SK-N-MC (cell line): ENCODE data around the gene FBLN7.

Source experiments
- DNase-seq: peaks from one replicate; pipeline ENCODE4 v3.0.0-alpha.2; 2011; ENCODE audit warnings: low read depth, low spot score
- H3K27ac ChIP-seq: fragments of 200-600 bp; sonication (generic); 2 replicates; pipeline ENCODE4 v1.5.1; 2016; ENCODE audit warnings: mixed run types
- H3K36me3 ChIP-seq: fragments of 200-600 bp; sonication (generic); 2 replicates; pipeline ENCODE4 v1.6.1; 2017; ENCODE audit warnings: antibody characterized with exemption, low read length, mixed read lengths; ENCODE audit not compliant: insufficient read depth
- H3K4me3 ChIP-seq: fragments of 200-600 bp; sonication (generic); 2 replicates; pipeline ENCODE4 v1.5.1; 2016
- H3K9ac ChIP-seq: fragments of 200-600 bp; sonication (generic); 2 replicates; pipeline ENCODE4 v1.8.0; 2017; ENCODE audit warnings: mixed run types, mixed read lengths; ENCODE audit not compliant: insufficient read length
- H3K9me3 ChIP-seq: fragments of 200-600 bp; sonication (generic); 2 replicates; pipeline ENCODE4 v1.6.1; 2017; ENCODE audit warnings: low read depth, mild to moderate bottlenecking, antibody characterized with exemption, low read length, moderate library complexity, mixed read lengths
- EZH2 ChIP-seq: fragments of 200-600 bp; sonication (generic); IDR thresholded peaks from one replicate; pipeline ENCODE4 v1.6.1; 2017; ENCODE audit warnings: antibody characterized with exemption
- FOXP2 ChIP-seq: optimal IDR thresholded peaks from 2 replicates; pipeline ENCODE3; 2011; ENCODE audit warnings: mild to moderate bottlenecking, moderate library complexity; ENCODE audit not compliant: insufficient read depth; ENCODE audit errors: extremely low read length, control extremely low read depth
- POLR2AphosphoS5 ChIP-seq: IDR thresholded peaks from 2 replicates; pipeline ENCODE4 v1.6.1; 2012; ENCODE audit warnings: mild to moderate bottlenecking, low read depth, low read length, borderline replicate concordance

Gene FBLN7

GRCh38 chr2:112173646-112174319 is 35.6 kb downstream of the FBLN7 start:
- no peak for DNase-seq

GRCh38 chr2:112174383-112174782 is 36.2 kb downstream of the FBLN7 start:
- Histone ChIP-seq H3K4me3 (no peak overlapping the region), H3K27ac (no peak overlapping the region), H3K9me3 (no peaks in the 10 kb centered on the region), H3K36me3 (no peaks in the 10 kb centered on the region), H3K9ac (no peak overlapping the region)
- DNase-seq: no peak
- TF ChIP-seq EZH2 (no peak), POLR2AphosphoS5 (no peak), FOXP2 (no peak)

More at GRCh38 chr2:112173646-112174319, 35.6 kb downstream of the FBLN7 start:
- Histone ChIP-seq H3K9ac (no peak overlapping the region), H3K36me3 (no peaks in the 10 kb centered on the region), H3K27ac (no peak overlapping the region), H3K4me3 (no peak overlapping the region), H3K9me3 (no peaks in the 10 kb centered on the region)
- TF ChIP-seq POLR2AphosphoS5: no peak
- TF ChIP-seq FOXP2: no peak
- TF ChIP-seq EZH2: no peak

- Histone ChIP-seq H3K9me3 (no peaks in the 10 kb centered on the region), H3K9ac (no peak overlapping the region), H3K4me3 (no peak overlapping the region), H3K27ac (no peak overlapping the region), H3K36me3 (no peaks in the 10 kb centered on the region)
- no peak for DNase-seq
- TF ChIP-seq POLR2AphosphoS5 (no peak), FOXP2 (no peak), EZH2 (no peak)
Observed at GRCh38 chr2:112175333-112175732, 37.1 kb downstream of the FBLN7 start.

GRCh38 chr2:112175958-112176573 is 37.9 kb downstream of the FBLN7 start:
- TF ChIP-seq EZH2 (no peak), POLR2AphosphoS5 (no peak), FOXP2 (no peak)
- H3K9ac ChIP-seq: no peak overlapping the region
- no peak overlapping the region for H3K27ac ChIP-seq
- no peaks in the 10 kb centered on the region for H3K9me3 ChIP-seq
- DNase-seq: no peak
- no peaks in the 10 kb centered on the region for H3K36me3 ChIP-seq
- no peak overlapping the region for H3K4me3 ChIP-seq

- Histone ChIP-seq H3K36me3 (no peaks in the 10 kb centered on the region), H3K9me3 (no peaks in the 10 kb centered on the region), H3K4me3 (no peak overlapping the region), H3K9ac (no peak overlapping the region), H3K27ac (no peak overlapping the region)
- DNase-seq: no peak
- no peak for TF ChIP-seq POLR2AphosphoS5
- TF ChIP-seq EZH2: no peak
- TF ChIP-seq FOXP2: no peak
Observed at GRCh38 chr2:112181571-112182290, 43.5 kb downstream of the FBLN7 start.

GRCh38 chr2:112182581-112183034 is 44.4 kb downstream of the FBLN7 start:
- H3K9me3 ChIP-seq: no peaks in the 10 kb centered on the region
- H3K9ac ChIP-seq: no peak overlapping the region
- TF ChIP-seq FOXP2 (no peak), POLR2AphosphoS5 (no peak), EZH2 (no peak)
- no peak overlapping the region for H3K4me3 ChIP-seq
- no peak overlapping the region for H3K27ac ChIP-seq
- H3K36me3 ChIP-seq: no peaks in the 10 kb centered on the region
- DNase-seq: no peak

GRCh38 chr2:112183327-112184025 is 45.3 kb downstream of the FBLN7 start:
- TF ChIP-seq EZH2 (no peak), FOXP2 (no peak), POLR2AphosphoS5 (no peak)
- H3K9ac ChIP-seq: no peak overlapping the region
- no peak overlapping the region for H3K4me3 ChIP-seq
- H3K27ac ChIP-seq: no peak overlapping the region
- no peak for DNase-seq
- H3K9me3 ChIP-seq: no peaks in the 10 kb centered on the region
- no peaks in the 10 kb centered on the region for H3K36me3 ChIP-seq

GRCh38 chr2:112184121-112184520 is 45.9 kb downstream of the FBLN7 start:
- TF ChIP-seq POLR2AphosphoS5: no peak
- no peak overlapping the region for H3K27ac ChIP-seq
- H3K36me3 ChIP-seq: no peaks in the 10 kb centered on the region
- H3K9me3 ChIP-seq: no peaks in the 10 kb centered on the region
- H3K4me3 ChIP-seq: no peak overlapping the region
- H3K9ac ChIP-seq: no peak overlapping the region
- no peak for DNase-seq
